Measurements from ENCODE around the gene RCVRN.

DNA sequence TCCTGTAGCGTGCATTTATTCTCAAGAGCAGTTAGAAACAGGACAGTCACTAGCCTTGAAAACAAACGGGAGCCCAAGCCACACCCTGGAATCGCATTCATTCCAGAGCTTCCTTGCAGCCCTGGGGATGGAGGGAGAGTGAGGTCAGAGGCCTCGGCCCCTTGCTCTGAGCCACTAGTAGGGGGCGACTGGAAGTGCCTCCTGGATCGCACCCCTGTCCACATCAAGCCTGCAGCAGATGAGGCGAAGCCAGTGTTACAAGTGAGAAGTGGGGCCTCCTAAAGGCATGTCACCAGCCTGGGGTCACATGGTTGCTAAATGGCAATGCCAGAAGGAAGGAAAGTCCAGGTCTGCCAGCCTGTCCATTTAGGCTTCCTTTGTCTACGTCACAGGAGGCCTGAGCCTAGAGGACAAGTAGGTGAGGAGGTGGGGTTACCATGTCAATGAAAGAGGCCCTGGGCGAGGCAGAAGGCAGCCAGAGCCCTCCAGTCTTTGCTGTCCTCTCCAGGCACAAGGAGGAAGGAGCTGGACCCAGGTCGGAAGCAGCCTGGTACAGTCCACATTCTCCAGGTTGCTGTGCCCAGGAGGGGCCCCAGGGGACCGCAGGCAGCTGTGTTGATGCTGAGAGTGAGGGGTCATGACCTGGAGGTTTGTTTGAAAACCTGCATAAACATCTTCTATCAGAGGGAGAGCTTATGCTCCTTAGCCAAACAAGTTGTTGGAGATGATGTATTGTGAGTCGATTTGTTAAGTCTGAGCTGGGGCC, 3.0 kb upstream of the RCVRN start:
- TF ChIP-seq, protein P1, sequence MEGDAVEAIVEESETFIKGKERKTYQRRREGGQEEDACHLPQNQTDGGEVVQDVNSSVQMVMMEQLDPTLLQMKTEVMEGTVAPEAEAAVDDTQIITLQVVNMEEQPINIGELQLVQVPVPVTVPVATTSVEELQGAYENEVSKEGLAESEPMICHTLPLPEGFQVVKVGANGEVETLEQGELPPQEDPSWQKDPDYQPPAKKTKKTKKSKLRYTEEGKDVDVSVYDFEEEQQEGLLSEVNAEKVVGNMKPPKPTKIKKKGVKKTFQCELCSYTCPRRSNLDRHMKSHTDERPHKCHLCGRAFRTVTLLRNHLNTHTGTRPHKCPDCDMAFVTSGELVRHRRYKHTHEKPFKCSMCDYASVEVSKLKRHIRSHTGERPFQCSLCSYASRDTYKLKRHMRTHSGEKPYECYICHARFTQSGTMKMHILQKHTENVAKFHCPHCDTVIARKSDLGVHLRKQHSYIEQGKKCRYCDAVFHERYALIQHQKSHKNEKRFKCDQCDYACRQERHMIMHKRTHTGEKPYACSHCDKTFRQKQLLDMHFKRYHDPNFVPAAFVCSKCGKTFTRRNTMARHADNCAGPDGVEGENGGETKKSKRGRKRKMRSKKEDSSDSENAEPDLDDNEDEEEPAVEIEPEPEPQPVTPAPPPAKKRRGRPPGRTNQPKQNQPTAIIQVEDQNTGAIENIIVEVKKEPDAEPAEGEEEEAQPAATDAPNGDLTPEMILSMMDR (IDR thresholded peaks at IDR 0.05; ENCODE audit: insufficient read depth, low read length, poor library complexity, severe bottlenecking) = no peak
- no peak for TF ChIP-seq EZH2phosphoT487 (conservative IDR thresholded peaks at IDR 0.05; ENCODE audit: low read length)
